NCI-H2196 (cell line): ENCODE data around the gene TPRX1.
"Not testable (repeated sequence)": the region's sequence is repeated elsewhere in the genome, so short reads cannot be mapped to it uniquely, and the experiment has no call there.

ENCODE experiments used
- DNase-seq: peaks from one replicate; lab custom pipeline; 2025; ENCODE audit not compliant: unreplicated experiment; lab: John Stamatoyannopoulos, UW

Gene TPRX1, protein sequence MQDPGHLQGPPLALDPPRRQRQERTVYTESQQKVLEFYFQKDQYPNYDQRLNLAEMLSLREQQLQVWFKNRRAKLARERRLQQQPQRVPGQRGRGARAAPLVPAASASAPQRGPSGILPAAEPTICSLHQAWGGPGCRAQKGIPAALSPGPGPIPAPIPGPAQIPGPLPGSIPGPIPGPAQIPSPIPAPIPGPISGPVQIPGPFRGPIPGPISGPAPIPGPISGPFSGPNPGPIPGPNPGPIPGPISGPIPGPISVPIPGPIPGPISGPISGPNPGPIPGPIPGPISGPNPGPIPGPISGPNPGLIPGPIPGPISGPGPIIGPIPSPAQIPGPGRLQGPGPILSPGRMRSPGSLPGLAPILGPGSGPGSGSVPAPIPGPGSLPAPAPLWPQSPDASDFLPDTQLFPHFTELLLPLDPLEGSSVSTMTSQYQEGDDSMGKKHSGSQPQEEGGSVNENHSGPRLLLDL

DNA sequence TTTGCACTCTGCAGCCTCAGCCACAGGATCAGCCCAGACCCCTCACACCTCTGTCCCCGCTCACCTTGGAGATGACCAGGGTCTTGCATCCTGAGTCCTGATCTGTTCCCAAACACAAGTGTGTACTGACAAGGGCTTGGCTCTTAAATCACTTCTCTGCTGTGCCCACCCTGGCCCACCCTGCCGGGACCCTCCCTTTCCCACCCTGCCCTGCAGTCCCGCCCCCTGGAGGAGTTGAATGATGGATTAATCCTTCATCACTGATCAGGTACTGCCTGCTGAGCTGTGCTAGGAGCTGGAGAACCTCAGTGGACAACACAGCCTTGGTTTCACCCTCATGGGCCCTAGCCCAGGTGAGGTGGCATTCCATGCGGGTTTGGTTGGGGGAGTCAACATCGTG, at the start of gene TPRX1:
TSS of gene TPRX1 (minus strand) at position 101 of the 400 bp plus-strand sequence. CDS start at position 89, 12 bp downstream.
- not testable (repeated sequence) for DNase-seq

DNA sequence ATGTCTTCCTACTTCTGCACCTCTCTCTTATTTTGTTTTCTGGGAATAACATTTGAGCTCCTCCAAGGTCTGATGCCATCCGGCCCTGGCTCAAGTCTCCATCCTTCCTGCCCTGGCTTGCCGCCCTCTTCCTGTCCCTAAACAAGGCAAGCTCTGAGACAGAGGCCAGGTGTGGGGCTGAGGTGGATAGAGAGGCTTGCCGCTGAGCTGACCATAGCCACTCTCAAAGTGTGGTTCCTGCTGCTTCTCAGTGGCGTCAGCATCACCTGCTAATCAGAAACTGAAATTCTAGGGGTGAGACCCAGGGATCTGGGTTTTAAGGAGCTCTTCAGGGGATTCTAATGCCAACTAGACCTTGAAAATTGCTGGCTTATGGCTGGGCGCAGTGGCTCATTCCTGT, 48.7 kb upstream of the TPRX1 start:
- no peak for DNase-seq

DNA sequence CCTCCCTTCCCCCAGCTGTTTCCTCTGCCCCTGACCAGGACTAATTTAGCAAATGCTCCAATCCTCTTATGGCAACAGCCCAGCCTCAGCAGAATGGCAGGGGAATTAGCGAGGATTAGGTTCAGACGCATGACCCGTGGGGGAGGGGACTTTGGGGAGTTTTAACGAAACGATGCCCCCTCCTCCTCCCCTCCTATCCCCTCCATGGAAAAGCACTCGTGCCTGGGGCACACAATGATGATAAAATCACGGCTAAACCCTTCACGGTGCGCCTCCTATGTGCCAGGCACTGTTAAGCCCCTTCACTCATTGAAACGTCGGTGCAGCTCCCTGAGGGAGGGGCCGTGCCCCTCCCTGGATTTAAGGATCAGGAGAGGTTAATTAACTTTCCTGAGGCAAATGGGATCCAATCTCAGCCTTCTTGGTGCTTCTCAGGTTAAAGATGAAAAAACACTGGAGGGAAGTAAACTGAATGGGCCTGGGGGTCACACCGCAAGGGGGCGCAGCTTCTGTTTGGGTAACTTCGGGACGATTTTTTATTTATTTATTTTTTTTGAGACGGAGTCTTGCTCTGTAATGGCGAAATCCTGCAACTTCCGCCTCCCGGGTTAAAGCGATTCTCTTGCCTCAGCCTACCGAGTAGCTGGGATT, 44.6 kb upstream of the TPRX1 start:
- DNase-seq, result no peak

DNA sequence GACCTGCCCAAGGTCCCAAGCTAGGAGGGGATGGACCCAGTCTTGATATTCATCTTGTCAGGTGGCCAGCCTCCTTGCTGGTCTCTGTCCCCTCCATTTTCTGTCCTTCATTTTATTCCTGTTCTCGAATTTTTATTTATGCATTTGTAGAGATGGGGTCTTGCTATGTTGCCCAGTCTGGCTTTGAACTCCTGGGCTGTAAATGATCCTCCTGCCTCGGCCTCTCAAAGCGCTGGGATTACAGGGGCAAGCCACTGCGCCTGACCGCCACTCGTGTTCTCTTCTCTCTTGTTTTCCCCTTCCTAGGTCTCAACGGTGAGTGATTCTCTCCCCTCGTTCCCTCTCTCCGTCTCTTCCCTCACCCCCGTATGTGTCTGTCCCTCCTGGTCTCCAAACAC, 44.1 kb upstream of the TPRX1 start:
- no peak for DNase-seq

DNA sequence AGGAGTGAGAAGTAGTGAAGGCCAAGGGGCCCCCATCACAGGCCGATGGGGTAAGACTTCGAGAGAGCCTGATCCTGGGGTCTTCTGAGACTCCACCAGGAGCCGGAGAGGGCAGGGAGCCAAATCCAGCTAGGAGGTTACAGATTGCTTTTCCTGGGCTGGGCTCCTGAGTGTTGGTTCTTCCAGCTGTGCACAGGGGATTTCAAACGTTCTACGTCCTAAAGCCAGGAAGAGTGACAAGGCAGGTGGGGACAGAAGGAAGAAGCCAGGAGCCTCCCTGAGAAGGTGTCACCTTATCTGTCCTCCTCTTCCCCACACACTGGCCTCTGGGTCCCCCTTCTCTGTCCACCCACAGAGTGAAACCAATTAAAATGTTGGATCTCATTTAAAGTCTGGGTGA, 38.6 kb upstream of the TPRX1 start:
- no peak for DNase-seq

DNA sequence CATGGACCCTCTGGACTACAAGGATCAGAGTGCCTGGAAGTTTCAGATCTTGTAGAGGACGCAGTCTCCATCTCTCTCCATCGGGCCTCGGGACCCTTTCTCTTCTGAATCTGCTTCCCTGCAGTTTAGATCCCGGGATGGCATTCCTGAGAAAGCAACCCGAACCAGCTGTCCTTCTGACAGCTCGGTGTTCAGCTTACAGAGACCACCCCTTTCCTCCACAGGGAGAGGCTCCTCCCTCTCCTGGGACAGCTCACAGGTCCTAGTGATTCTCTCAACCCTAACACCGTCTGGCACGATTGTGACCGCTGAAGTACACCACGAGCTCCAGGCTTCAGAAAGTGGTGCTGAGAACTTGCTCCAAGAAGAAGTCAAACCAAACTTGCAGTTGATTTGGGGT, 35.6 kb upstream of the TPRX1 start:
- no peak for DNase-seq

DNA sequence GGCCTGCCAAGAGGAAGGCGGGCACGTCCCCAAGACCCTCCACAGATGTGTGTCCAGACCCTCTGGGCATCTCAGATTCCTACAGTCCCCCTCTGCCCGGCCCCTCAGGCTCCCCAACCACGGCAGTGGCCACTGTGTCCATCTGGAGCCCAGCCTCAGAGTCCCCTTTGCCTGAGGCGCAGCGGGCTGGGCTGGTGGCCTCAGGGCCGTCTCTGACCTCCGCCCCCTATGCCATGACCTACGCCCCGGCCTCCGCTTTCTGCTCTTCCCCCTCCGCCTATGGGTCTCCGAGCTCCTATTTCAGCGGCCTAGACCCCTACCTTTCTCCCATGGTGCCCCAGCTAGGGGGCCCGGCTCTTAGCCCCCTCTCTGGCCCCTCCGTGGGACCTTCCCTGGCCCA, 35.1 kb upstream of the TPRX1 start:
- no peak for DNase-seq

DNA sequence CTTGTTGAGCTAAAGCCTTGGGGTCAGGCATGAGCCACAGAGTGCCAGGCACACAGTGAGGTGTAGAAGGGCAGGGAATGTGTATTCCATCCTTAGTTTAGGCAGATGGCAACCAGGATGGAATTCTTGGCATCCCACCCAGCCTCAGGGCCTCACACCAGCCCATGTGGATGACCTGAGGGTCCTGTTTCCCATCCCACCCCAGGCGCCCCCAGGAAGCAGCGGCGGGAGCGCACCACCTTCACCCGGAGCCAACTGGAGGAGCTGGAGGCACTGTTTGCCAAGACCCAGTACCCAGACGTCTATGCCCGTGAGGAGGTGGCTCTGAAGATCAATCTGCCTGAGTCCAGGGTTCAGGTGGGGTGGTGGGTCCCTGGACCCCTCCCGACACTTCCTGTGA, 31.7 kb upstream of the TPRX1 start:
- no peak for DNase-seq

DNA sequence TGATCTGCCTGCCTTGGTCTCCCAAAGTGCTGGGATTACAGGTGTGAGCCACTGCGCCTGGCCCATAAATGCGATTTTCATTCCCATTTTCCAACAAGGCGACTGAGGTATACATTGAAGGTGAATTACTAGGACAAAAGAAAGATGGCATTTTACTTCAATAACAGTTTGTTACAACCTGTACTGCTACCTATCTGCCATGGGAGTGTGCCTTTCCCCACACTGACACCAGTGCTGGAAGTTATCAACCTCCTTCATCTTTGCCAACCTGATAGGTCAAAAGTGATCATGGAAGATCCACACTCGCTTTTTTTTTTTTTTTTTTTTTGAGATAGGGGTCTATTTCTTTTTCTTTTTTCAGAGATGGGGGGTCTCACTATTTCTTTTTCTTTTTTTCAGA, 28.4 kb upstream of the TPRX1 start:
- no peak for DNase-seq

DNA sequence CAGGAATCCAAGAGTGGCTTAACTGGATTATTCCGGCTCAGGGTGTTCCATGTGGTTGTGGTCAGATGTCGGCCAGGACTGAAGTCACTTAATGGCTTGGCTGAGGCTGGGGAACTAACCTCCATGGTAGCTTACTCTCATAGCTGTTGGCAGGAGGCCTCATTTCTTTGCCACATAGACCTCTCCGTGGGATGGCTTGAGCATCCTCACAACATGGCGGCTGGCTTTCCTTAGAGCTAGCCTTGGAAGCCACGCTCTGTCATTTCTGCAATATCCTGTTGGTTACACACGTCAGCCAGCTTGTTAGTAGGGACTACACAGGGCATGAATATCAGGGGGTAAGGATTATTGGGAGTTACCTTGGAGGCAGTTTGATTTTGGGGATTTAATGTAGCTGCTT, 22.4 kb upstream of the TPRX1 start:
- DNase-seq, result no peak

DNA sequence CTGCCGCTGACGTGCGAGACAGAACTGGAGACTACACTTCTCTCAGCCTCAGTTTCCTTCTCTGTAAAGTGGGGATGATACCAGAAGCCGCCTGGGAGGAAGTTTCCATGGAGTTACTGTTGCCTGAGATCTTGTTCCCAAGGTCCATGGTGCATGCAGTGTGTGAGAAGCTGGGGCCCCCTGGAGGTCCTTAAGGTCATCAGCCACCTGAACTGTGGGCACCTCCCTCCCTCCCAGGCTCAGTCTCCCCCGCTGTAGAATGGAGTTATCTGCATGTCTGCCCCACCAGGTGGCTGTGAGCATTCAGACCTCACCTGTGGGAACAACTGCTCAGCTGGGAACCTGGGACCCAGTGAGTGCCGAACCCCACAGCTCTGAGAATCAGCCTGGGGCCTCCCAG, 20.0 kb upstream of the TPRX1 start:
- no peak for DNase-seq

DNA sequence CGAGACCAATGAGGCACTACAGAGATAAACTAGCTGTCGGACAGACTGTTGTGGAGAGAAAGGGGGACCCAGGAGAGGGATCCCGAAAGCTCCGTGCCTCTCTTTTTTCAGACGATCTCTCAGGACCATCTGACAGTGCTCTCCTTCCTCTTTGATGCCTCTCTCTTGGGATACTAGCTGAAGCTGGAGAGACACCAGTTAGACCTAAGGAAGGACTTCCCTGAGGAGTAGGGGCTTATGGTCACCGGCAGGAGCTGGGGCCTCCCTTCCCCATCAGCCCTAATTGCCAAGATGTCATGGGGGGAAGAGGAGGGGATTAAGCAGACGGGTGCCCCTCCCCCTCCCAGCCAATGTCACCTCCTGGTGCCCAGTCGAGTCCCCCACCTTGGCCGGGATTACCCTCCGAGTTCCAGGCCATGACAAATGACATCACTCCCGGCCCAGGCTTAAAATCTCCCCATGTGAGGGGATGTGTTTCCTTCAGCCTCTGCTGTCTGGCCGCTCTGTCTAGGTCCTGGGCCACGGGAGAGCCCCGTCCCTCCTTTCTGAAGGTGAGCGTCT, 17.2 kb upstream of the TPRX1 start, which contains the start of gene CRX:
TSS of gene CRX (plus strand) at position 478 of the 561 bp plus-strand sequence. CDS start 12,507 bp downstream, outside the sequence.
- DNase-seq, result no peak

DNA sequence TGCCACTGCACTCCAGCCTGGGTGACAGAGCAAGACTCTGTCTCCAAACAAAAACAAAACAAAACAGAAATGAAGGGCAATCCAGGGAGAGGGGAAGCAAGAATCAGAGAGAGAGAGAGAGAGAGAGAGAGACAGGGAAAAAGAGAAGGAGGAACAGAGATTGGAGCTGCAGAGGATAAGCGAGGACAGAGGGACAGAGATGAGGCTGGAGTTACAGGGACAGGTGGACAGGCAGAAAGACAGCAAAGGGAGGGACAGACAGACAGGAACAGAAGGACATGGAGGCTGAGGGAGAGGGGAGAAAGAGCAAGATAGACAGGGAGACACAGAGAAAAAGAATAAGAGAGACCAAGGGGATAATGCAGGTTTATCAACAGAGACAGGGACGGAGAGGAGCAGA, 16.1 kb upstream of the TPRX1 start:
- no peak for DNase-seq

DNA sequence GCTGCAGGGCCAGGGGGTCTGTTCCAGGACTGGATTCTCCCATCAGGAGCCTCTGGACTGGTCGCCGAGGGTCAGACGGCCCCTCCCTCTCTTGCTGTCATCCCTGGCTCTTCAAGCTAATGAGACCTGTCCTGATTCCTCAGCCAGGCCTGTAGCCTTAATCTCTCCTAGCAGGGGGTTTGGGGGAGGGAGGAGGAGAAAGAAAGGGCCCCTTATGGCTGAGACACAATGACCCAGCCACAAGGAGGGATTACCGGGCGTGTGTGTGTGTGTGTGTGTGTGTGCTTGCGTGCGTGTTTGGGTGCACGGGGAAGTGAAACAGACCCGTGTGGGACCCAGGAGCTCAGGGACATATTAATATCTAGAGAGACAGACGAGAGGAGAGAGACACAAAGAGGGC, 15.5 kb upstream of the TPRX1 start:
- no peak for DNase-seq

DNA sequence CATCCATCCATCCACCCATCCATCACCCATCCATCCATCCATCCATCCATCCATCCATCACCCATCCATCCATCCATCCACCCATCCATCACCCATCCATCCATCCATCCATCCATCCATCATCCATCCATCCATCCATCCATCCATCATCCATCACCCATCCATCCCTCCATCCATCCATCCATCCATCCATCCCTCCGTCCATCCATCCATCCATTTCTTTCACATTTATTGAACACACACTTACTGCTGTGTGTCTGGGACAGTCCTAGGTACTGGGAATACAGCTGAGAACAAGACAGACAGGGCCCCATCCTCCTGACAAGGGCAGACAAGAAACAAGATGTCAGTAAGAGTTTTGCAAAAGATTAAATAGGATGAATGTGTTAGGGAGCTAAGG, 13.9 kb upstream of the TPRX1 start:
- DNase-seq, result not testable (repeated sequence)

DNA sequence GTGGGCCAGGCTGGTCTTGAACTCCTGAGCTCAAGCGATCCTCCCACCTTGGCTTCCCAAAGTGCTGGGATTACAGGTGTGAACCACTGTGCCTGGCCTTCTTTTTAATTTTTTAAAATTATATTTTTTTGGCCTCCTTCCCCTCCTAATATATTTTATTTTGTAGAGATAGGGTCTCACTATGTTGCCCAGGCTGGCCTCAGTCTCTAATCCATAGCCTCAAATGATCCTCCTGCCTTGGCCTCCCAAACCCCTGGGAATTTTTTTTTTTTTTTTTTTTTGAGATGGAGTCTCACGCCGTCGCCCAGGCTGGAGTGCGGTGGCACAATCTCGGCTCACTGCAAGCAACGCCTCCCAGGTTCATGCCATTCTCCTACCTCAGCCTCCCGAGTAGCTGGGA, 11.9 kb upstream of the TPRX1 start:
- DNase-seq, result not testable (repeated sequence)

DNA sequence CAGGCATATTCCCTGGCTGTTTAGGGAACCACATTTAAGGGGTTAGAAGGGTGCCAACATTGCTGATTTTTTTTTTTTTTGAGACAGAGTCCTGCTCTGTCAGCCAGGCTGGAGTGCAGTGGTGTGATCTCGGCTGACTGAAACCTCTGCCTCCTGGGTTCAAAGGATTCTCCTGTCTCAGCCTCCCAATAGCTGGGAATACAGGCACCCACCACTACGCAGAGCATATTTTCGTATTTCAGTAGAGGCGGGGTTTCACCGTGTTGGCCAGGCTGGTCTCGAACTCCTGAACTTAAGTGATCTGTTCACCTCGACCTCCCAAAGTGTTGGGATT, 9.6 kb upstream of the TPRX1 start:
- no peak for DNase-seq

DNA sequence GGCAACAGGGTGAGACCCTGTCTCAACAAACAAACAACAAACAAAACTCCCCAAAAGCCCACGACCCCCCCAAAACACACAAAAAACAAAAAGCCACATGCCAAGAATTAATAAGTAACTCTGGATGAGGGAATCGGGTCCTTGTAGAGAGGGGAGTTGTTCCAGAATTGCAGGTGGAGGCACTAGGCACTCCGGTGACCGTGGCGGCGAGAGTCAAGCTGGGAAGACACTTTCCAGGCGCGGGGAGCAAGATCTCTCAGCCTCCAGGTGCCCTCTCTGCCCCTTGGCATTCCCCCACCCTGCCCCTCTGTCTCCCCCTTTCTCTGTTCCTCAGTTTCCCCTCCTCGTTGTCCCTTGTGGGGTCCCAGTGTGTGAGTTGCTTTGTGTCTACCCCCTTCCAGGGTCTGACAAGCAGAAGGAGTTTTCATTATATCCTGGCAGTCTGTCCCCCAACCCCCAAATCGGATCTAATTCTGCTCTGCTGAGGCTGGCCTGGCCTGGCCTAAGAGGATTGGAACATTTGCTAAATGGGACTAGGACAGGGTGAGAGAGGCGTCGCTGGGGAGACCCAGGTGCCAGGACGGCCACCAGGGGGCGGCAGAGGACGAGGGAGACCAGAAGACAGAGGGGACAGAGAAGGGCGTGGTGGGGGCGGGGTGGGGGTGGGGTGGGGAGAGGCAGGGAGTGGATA, 9.1 kb upstream of the TPRX1 start:
- peak; percentile 71 for DNase-seq

DNA sequence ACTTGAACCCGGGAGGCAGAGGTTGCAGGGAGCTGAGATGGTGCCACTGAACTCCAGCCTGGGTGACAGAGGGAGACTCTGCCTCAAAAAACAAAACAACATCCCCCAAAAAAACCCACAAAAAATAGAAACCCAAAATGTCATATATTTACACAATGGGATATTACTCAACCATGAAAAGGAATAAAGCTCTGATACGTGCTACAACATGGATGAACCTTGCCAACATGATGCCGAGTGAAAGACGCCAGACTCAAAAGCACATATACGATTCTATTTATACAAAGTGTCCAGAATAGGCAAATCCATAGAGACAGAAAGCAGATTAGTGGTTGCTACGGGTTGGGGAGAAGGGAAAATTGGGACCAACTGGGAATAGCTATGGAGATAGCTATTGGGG, 2.1 kb upstream of the TPRX1 start:
- DNase-seq, result no peak

DNA sequence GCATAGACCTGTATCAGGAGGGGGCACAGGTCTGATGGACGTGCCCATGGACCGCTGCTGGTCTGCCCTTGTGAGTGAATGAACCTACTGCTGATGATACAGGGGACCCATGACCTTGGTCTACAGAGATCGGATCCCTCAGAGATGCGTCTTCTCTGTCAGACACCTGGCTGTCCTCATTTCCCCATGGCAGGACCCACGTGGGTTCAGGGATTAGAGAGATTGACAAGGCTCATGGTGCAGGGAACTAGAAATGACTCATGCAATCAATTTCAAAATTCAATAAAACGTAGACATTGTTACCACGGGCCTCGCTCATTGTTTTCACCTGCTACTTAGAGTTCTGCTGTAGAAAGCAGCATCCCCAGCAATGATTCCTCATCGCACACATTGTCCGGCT, 962 bp upstream of the TPRX1 start:
- no peak for DNase-seq

DNA sequence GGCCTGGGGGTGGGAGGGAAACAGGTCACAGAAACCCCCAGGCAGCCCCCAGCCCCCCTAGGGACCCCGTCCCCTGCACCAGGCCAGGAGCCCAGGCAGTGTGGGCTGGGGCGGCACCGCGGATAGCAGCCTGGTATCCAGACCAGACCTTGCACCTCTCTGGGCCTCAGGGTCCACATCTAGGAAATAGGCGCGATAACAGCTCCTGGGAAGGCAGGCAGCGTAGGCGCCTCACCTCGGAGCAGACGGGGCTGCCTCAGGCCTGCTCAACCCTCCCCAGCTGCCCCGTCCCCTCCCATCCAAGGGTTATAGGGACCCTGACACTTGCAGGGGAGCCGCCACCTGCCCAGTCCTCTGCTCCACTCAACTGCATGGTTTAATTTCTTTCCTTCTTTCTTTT, 680 bp downstream of the TPRX1 start:
- not testable (repeated sequence) for DNase-seq

DNA sequence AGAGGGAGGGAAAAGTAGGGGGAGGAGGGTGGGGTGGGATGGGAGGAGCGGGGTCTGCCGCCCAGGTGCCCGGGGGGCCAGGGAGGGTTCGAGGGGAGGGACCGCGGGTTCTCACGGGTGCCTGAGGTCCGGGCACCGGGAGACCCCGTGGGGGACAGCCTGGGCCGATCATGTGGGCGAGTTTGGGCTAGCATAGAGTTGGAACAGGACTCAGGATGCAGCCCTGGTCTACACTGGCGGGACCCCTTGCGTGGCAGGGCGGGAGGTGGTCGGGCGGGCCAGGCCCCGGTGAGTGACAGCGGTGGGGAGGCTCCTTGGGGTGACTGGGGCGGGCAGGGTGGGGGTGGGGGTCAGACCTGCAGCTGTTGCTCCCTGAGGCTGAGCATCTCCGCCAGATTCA, 1.2 kb downstream of the TPRX1 start:
- DNase-seq, result not testable (repeated sequence)
